ENCODE results near the gene ACER3.
"Not testable (repeated sequence)": the region's sequence is repeated elsewhere in the genome, so short reads cannot be mapped to it uniquely, and the experiment has no call there.

ACER3 gene

DNA sequence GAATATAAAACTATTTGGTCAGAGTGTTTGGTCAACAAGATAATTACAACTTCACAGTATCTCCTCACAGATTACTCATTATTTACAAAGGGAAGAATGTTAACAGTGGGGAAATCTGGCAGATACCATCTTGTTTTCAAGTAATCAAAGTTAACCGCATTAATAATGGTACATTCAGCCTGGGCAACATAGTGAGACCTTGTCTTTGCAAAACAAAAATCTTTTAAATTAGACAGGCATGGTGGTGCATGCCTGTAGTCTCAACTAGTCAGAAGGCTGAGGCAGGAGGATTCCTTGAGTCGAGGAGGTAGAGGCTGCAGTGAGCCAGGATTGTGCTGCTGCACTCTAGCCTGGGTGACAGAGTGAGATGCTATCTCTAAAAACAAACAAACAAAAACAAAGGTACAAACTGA, 78.5 kb downstream of the ACER3 start:
- no peak for DNase-seq

DNA sequence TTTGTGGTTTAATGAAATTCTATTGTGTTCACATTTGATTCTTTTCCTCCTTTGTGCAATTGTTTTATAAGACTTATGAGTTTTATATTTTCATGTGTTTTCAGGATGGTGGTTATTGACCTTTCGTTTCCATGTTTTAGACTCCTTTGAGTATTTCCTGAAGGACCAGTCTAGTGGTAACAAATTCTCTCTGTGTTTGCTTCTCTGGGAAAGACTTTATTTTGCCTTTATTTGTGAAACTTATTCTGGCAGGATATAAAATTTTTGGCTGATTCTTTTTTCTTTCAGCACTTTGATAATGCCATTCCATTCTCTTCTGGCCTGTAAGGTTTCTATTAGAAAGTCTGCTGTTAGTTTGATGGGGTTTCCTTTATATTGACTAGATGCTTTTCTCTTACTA, 83.5 kb downstream of the ACER3 start:
- no peak for DNase-seq

DNA sequence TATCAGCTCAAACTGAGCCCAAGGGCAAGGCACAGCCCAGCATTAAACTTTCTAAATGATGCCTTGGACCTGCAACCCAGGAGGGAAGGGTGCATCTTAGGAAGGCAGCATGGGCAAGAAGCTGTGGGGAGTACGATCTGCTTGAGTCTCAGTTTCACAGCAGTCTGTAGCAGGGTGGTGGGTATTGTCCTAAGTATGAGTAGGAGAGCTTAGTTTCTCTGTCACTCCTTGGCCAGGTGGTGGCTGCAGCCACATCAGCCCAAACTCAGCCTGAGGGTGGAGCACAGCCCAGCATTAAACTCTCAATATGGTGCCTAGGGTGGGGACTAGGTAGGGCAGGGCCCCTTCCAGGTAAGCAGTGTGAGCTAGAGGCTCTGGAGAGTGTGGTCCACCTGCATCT, 85.5 kb downstream of the ACER3 start:
- DNase-seq: no peak

DNA sequence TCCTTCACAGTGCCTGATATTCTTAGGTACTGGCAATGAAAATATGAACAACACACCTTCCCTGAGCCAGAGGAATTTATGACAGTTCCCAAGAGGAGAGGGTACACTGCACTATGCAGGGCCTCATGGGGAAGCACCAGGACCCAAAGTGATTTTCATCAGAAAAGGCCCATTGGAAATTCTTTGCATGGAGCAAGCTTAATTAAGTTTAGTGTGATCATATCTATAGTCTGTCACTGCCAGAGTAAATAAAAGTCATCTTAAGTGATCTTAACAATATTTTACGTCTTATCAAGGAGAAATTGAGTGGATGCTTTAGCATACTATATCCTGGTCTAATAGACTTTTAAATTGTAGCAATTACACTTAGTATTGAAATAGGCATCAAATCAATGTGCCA, 86.5 kb downstream of the ACER3 start:
- no peak for DNase-seq

DNA sequence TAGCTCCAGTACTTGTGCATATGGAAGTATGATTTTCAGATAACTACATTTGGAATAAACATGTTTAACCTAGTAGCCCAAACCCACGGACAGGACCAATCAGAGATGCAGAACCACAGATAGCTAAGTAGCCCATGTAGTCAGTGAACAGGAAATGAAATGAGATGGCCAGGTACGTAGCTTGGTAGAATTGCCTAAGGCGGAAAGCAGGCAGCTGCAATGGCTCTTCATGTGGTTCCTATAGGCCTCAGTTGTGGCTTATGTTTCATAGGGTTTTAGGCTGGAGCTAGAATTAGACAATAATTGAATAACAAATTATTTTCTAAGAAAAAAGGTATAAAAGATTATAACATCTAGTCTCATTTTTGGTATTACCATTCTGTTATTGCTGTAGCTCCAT, 87.1 kb downstream of the ACER3 start:
- no peak for DNase-seq

DNA sequence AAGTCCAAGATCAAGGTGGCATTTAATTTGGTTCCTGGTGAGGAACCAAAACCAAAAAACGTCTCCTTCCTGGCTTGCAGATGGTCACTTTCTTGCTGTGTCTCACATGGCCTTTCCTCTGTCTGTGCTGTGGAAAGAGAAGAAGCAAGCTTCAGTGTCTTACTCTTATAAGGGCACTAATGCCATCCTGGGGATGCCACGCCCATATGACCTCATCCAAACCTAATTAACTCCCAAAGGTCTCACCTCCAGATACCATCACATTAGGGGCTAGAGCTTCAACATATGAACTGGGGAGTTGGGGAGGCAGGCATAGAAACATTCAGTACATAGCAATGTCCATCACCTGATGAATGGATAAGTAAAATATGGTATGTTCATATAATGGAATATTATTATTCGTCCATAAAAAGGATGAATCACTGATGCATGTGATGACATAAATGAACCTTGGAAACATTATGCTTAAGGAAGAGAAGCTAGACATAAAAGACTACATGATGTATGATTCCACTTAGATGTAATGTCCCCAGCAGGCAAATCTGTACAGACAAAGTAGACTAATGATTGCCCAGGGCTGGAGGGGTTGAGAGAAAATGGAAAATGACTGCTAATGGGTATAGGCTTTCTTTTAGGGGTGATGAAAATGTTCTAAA, 94.9 kb downstream of the ACER3 start:
- DNase-seq: no peak

DNA sequence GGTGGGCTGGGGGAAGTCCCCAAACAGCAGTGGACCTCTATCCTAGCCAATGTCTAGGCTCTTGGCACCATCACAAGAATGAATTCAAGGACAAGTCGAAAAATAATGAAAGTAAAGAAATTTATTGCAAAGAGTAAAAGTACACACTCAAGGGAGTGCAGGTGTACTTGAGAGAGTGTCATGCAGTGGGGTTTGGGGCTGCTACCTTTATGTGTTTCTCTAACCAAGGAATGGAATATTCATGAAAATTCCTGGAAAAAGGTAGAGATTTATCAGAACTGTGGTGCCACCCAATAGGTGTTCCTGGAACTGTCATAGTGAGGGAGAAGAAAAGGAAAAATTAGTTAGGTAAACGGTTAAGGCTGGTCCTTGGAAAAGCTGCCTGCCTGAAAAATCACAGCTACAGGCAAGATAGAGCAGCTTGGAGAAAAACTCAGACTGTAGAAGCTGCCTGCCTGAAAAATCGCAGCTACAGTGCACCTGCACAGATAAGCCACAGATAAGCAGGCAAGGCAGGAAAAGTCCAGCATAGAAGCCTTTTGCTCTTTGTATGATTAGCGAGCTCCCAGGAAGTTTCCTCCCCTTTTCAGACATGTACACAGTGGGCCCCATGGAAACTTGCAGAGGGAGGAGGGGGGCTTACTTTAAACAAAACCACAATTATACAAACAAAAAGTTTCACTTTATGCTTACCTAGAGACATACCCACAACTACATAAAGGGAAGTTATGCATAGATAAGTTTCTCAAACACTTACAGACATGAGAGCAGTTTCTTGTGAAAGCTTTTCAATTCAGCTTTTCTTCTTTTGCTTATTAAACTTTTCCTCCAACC, 102.1 kb downstream of the ACER3 start:
- DNase-seq: no peak

DNA sequence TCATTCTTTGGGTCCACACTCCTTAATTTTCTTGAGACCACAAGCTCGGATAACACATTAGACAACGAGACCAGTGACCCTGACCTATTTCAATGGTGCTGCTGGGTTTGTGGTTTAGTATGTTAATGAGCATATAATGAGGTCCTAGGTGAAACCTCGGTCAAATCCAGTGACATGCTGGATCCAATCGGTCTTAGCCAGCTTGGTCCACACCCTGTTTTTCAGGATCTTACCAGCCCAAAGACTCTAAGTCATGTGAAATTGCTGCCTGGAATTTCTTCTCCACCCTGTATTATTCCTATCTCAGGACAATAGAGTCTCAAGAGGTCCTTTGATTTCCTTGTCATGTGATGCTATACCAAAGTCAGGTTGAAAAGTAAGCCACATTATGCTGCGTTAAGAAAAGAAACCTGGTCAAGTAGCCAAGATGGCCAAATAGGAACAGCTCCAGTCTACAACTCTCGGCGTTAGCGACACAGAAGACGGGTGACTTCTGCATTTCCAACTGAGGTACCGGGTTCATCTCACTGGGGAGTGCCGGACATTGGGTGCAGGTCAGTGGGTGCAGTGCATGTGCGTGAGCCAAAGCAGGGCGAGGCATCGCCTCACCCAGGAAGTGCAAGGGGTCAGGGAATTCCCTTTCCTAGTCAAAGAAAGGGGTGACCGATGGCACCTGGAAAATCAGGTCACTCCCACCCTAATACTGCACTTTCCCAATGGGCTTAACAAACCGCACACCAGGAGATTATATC, 102.9 kb downstream of the ACER3 start:
- DNase-seq: not testable (repeated sequence)

DNA sequence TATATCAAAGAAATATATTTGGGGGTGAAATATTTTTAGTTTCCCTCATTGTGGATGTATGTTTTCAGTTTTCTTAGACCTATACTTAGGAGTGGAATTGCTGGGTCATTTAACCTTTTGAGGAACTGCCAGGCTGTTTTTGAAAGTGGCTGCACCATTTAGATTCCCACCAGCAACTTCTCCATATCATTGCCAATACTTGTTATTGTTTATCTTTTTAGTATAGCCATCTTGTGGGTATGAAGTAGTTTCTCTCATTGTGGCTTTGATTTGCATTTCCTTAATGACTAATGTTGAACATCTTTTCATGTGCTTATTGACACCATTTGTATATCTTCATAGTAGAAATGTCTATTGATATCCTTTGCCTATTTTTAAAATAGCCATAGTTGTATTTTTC, 111.3 kb downstream of the ACER3 start:
- no peak for DNase-seq

DNA sequence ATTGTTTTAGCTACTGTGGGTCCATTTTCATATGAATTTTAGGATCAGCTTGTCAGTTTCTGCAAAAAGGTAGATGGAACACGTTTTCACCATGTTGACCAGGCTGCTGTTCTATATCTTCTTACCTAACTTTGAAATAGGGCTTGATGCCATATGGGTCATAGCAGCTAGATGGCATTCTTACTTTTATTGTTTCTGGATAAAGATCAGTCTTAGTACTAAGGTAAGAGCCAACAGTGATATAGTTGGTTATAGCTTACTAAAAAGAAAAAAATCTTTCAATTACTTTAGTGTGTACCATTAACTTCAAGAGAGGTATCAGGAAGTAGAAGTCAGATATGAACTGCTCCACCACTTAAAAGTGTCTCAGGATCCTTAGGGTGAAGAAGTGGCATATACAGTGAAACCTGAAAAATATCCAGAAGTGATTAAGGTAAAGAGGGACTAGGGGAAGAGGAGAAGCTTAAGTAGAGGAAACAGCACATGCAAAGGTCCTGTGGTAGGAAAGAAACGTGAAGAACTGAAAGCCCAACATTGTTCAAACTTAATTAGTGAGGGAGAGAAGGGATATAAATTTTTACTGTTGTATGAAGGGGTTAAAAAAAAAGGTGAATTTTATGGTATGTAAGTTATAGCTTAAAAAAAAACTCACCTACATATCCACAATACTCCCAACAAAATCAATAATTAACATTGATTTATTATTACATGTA, 113.6 kb downstream of the ACER3 start:
- no peak for DNase-seq

DNA sequence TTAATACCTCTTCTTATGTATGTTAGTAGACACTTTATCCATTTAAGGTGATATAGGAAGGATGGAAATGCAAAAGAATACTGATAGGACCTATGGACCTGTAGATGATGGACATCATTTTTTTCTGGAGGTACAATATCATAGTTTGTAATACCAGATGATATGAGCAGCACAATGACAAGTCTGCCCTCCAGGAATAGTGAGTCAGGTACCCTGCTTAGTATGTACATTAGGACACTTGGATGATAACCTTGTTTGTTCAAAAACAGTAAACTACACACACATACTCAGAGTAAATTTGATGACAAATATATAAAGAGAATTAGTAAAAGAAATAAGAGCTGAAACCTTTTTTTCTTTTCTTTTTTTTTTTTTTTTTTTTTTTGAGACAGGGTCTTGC, 114.8 kb downstream of the ACER3 start:
- DNase-seq: no peak

DNA sequence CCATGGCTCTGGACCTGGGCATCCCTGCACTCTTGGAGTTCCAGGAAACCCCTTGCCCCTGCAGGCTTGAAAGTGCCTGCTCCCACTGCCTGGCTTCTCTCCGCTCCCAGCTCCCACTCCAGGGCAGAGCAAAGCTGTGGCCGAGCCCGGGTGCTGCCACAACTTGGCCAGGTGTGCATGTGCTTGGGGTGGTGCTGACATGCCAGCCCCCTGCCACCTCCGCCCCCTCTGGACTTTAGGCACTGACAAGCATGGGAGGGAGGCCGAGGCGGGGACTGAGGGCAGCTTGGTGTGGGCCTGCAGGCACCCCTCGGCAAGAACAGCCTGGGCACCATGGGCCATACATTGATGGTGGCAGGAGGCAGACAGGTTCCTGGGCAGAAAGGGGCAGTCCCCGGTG, 117.1 kb downstream of the ACER3 start:
- DNase-seq: no peak

DNA sequence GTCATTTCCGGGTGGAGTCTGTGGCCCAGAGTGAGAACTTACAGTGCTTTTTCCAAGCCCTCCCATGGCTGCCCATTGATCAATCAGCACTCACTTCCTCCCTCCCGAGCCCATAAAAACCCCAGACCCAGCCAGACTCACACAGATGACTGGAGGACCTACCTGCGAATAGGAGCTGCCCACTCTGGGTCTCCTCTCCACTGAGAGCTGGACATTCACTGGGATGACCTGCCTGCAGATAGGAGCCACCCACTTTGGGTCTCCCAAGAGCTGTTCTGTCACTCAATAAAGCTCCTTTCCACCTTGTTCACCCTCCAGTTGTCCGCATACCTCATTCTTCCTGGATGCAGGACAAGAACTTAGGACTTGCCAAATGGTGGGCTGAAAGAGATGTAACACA, 117.5 kb downstream of the ACER3 start:
- no peak for DNase-seq

DNA sequence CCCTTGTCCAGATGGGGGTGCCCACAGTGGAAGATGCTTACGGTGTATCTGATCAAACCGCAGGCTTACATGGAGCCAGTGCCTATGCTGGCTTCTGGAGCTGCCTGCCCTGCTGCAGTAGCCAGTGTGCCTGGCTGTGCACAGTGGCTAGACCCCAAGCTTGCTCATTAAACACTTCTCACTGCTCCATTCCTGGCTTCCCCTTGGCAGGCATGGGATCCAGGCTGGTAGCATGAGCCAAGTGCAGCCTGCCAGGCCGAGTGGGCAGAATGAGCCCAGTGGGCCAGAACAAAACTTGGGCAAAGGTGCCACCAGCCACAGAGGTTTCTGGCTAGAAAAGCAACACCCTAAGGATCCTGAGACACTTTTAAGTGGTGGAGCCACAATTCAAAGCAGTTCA, 118.1 kb downstream of the ACER3 start:
- DNase-seq: no peak

DNA sequence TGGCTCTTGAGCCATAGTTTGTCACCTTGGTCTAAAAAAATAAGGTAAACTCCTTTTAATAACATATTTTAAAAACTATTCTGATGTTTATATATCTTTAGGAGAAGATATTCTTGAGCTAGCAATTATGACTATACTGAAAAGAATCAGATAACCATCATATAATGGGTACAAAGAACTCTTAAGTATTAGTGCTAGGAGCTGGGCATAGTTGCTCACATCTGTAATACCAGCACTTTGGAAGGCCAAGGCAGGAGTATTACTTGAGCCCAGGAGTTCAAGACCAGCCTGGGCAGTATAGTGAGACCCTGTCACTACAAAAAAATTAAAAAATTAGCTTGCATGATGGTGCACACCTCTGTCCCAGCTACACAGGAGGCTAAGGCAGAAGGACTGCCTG, 119.5 kb downstream of the ACER3 start:
- no peak for DNase-seq

DNA sequence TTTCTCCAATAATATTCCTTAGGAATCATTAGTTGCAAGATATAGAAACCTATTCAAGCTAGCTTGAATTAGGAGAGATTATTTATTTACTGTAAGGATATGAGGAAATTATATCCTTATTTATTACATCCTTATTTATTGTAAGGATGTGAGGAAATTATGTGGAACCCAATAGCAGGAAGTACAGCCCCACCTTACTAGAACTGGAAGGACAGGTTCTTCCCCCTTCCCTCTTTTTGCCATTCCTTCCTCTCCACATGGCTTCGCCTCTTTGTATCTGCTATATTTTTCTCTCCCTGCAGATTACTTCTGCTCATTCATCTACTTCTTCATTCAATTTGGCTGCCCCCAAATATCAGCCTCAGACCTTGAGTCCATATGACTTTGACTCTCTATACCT, 124.0 kb downstream of the ACER3 start:
- DNase-seq: no peak

DNA sequence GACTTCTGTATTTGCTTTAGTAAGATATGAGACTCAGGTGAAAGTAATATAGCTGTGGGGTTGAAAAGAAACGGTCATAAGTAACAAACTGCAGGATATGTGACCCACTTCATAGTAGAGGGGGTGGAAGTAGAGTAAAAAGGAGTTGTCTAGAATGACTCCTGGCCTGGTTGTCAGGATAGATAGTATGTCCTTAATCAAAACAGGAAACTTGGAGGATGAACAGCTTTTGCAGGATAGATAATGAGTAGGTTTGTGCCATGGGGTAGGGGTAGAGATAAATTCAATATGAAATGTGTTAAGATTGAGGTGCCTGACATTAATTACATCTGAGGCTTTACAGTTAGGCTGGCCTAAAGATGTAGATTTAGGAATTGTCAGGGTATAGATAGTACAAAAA, 126.5 kb downstream of the ACER3 start:
- DNase-seq: no peak

DNA sequence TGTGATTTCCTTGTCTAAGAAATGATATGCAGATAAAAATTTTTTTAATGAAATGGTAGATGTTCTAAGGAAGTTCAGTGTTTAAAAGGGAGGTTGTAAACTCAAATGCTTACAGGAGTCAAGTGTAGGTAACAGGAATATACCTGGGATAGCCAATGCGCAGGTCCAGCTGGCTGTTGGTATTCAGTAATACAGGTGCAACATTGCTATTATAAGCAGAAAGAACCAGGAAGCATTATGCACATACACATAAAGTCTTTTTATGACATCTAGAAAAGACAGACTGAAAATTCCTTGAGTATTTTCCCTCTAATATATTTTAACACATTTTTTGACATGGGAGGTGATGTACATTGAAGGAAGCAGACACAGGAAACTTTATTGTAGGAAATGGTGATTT, 129.9 kb downstream of the ACER3 start:
- no peak for DNase-seq

DNA sequence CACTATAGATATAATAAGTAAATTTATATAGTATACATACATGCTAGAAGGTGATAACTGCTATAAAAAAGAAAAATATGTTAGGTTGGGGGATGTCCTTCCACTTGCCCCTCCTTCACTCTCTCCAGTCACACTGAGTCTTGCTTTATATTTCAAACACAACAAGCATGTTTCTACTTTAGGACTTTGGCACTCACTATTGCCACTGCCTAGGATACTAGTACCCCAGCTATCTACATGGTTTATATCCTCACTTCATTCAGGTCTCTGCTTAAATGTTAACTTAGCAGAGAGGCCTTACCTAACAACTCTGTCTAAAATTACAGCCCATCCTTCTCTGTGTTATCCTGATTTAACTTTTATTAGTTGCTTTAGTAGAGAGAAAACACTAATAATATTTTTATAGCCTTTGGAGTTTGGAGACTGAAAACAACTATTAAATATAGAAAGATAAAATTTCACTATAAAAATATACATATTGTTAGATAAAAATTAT, 134.4 kb downstream of the ACER3 start:
- no peak for DNase-seq

DNA sequence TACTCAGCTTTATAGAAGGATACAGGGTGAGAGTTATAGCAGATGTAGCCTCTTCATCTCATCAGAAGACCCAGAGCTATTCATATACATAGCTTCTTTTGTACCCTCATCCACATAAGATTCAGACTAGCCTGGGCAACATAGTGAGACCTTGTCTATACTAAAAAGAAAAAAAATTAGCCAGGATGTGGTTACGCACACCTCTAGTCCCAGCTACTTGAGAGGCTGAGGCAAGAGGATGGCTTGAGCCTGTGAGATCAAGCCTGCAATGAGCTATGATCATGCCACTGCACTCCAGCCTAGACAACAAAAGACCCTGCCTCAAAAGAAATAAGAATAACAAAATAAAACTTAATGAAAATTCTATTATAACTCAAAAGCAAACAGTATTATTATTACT, 136.8 kb downstream of the ACER3 start:
- DNase-seq: no peak

DNA sequence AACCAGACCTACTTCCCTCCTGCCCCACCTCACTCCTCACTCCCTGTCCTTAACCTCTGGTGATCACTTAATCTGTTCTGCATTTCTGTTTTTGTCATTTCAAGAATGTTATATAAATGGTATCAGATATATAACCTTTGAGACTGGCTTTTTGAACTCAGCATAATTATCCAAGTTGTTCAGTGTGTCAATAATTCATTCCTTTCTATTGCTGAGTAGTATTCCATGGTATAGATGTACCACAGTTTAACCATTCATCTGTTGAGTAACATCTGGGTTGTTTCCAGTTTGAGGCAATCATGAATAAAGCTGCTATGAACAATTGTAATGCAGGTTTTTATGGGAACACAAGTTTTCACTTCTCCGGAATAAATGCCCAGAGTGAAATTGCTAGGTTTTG, 138.9 kb downstream of the ACER3 start:
- no peak for DNase-seq

DNA sequence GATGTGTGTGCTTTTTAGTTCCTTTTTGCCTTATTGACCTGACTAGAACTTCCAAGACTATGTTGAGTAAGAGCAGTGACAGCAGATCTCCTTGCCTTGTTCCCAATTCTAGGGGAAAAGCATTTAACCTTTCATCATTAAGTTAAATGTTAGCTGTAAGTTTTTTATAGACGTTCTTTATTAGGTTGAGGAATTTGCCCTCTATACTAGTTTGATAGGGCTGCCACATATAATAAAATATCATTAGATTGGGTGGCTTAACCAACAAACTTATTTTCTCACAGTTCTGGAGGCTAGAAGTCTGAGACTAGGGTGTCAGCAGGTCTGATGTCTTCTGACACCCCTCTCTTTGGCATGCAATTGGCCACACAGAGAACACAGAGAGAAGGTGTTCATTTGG, 140.9 kb downstream of the ACER3 start:
- DNase-seq: no peak

DNA sequence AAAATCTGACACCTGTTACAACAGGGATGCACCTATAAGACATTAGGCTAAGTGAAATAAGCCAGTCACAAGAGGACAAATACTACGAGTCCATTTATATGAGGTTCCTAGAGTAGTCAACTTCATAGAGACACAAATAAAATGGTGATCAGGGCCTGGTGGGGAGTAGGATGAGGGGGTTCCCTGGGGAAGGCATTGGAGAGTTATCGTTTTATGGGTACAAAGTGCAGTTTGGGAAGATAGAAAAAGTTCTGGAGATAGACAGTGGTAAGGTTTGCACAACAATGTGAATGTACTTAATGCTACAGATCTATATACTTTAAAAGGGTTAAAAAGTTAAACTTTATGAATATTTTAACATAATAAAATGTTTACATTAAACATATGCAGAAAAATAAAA, 142.1 kb downstream of the ACER3 start:
- DNase-seq: no peak

All from NCI-H2171 (cell line).